Endothelial cell of umbilical vein (primary cell): ENCODE measurements around the gene PML. TPM values are rescaled to one million over a fixed set of nuclear protein-coding genes. Genes with fewer than 3 reads are reported as not detected.

ENCODE experiments used
- BruUV-seq: library from RNA; stranded (reverse); fragments of 400-500 nt; replicated peaks from 2 replicates; lab custom pipeline; 2021; lab: Mats Ljungman, UMichigan
- CTCF ChIA-PET: fragments of 300-600, 350-600 bp; sonication (Branson Sonifier 250); formaldehyde crosslinking; loops from one replicate; lab custom pipeline; 2021; ENCODE audit warnings: antibody characterized with exemption, inconsistent platforms; lab: Charles Lee
- POLR2A ChIA-PET: fragments of 300-600, 350-600 bp; sonication (Branson Sonifier 250); formaldehyde crosslinking; loops from one replicate; lab custom pipeline; 2021; ENCODE audit warnings: antibody characterized with exemption, inconsistent platforms; lab: Charles Lee
- DNase-seq: peaks from one replicate; pipeline ENCODE4 v3.0.0-alpha.2; 2011; ENCODE audit warnings: low read depth, low spot score
- FAIRE-seq: peaks from 2 replicates; lab custom pipeline; 2011; peaks lifted over from hg19 to GRCh38; lab: Jason Lieb, UNC
- H2AFZ ChIP-seq: 2 replicates; pipeline ENCODE4 v1.6.0; 2012; ENCODE audit warnings: low read depth, low read length, control low read depth, inconsistent platforms
- H3K27ac ChIP-seq: 2 replicates; pipeline ENCODE4 v1.5.1; 2011; ENCODE audit warnings: low read depth, mild to moderate bottlenecking, control low read depth, low read length, moderate library complexity; ENCODE audit not compliant: insufficient read depth
- H3K27me3 ChIP-seq, 2 experiments: 2 replicates each; pipeline versions ENCODE4 v1.6.0 to v1.6.1; 2011; ENCODE audit warnings: low read length in 2 of 2, mixed read lengths in 1 of 2; ENCODE audit not compliant: control insufficient read depth in 2 of 2, insufficient read depth in 2 of 2
- H3K36me3 ChIP-seq, 2 experiments: 2 replicates in 1 of 2; 3 replicates in 1 of 2; pipeline ENCODE4 v1.5.1; 2011; ENCODE audit warnings: low read length in 2 of 2, mild to moderate bottlenecking in 1 of 2, moderate library complexity in 1 of 2; ENCODE audit not compliant: control insufficient read depth in 2 of 2, insufficient read depth in 2 of 2; ENCODE audit errors: extremely low read depth in 1 of 2
- H3K4me1 ChIP-seq: 3 replicates; pipeline ENCODE4 v1.5.1; 2011; ENCODE audit warnings: mild to moderate bottlenecking, low read length; ENCODE audit not compliant: control insufficient read depth, insufficient read depth; ENCODE audit errors: extremely low read depth
- H3K4me2 ChIP-seq: 2 replicates; pipeline ENCODE4 v1.6.1; 2011; ENCODE audit warnings: low read length, control low read depth, mixed read lengths; ENCODE audit not compliant: insufficient read depth
- H3K4me3 ChIP-seq, 3 experiments: fragments of 200-600 bp in 1 of 3; sonication (generic), shearing (Covaris generic) in 1 of 3; replicated peaks in 1 of 3; 2 replicates each; pipeline ENCODE4 v1.5.1; 2011 to 2016; ENCODE audit warnings: control low read depth in 3 of 3, low read length in 3 of 3, mild to moderate bottlenecking in 2 of 3, inconsistent platforms in 1 of 3, low read depth in 1 of 3, moderate library complexity in 1 of 3; ENCODE audit not compliant: insufficient read depth in 1 of 3
- H3K79me2 ChIP-seq: 2 replicates; pipeline ENCODE4 v1.6.0; 2012; ENCODE audit warnings: low read length, inconsistent platforms; ENCODE audit not compliant: control insufficient read depth, insufficient read depth
- H3K9ac ChIP-seq: replicated peaks from 2 replicates; pipeline ENCODE3; 2011; ENCODE audit warnings: low read length, control low read depth; ENCODE audit not compliant: insufficient read depth; ENCODE audit errors: extremely low read depth
- H3K9me1 ChIP-seq: replicated peaks from 3 replicates; pipeline ENCODE4 v1.6.0; 2011; ENCODE audit warnings: mild to moderate bottlenecking, low read length; ENCODE audit not compliant: control insufficient read depth, insufficient read depth; ENCODE audit errors: extremely low read depth
- H3K9me3 ChIP-seq: replicated peaks from 2 replicates; pipeline ENCODE4 v1.5.1; 2012; ENCODE audit warnings: low read length, inconsistent platforms; ENCODE audit not compliant: control insufficient read depth, insufficient read depth
- H4K20me1 ChIP-seq: replicated peaks from 2 replicates; pipeline ENCODE3; 2011; ENCODE audit warnings: mild to moderate bottlenecking, low read length; ENCODE audit not compliant: control insufficient read depth, insufficient read depth; ENCODE audit errors: extremely low read depth
- EZH2 ChIP-seq: IDR thresholded peaks from 2 replicates; pipeline ENCODE4 v1.6.1; 2012; ENCODE audit warnings: borderline replicate concordance, low read depth, mild to moderate bottlenecking, moderate library complexity, low read length, inconsistent platforms; ENCODE audit not compliant: severe bottlenecking
- FOS ChIP-seq: IDR thresholded peaks from 2 replicates; pipeline ENCODE4 v1.6.1; 2011; ENCODE audit warnings: mild to moderate bottlenecking, low read length, moderate library complexity, borderline replicate concordance; ENCODE audit not compliant: insufficient read depth
- GATA2 ChIP-seq: IDR thresholded peaks from 2 replicates; pipeline ENCODE4 v1.7.0; 2011; ENCODE audit warnings: low read depth, mild to moderate bottlenecking, moderate library complexity, mixed read lengths, low read length; ENCODE audit not compliant: insufficient read length, insufficient read depth
- JUN ChIP-seq: IDR thresholded peaks from 2 replicates; pipeline ENCODE4 v1.6.1; 2011; ENCODE audit warnings: borderline replicate concordance, low read depth; ENCODE audit not compliant: insufficient read length, insufficient read depth
- MYC ChIP-seq: IDR thresholded peaks from one replicate; pipeline ENCODE4 v1.6.1; 2011; ENCODE audit warnings: mild to moderate bottlenecking, low read depth, low read length
- POLR2A ChIP-seq: IDR thresholded peaks from 2 replicates; pipeline ENCODE4 v1.6.1; 2012; ENCODE audit warnings: low read depth, mild to moderate bottlenecking, control low read depth, low read length
- POLR2AphosphoS5 ChIP-seq: IDR thresholded peaks from 2 replicates; pipeline ENCODE4 v1.6.1; 2012; ENCODE audit warnings: low read depth, mild to moderate bottlenecking, control low read depth, low read length, moderate library complexity; ENCODE audit not compliant: insufficient read depth
- dilution Hi-C: fragments of 300-500 bp; cut with MboI; formaldehyde crosslinking; loops from one replicate; pipeline ENCODE4 v1.15.0; 2019; ENCODE audit warnings: low sequenced_read_pairs; ENCODE audit not compliant: extremely low pct_ligation_motif_present
- intact Hi-C: fragments of 100-400 bp; cut with micrococcal nuclease; formaldehyde crosslinking; loops from one replicate; pipeline ENCODE4 v1.10.0; 2022
- polyA plus RNA-seq, 4 experiments: library from polyadenylated mRNA; depleted of rRNA in 3 of 4; stranded (reverse) in 3 of 4; unstranded in 1 of 4; fragments of >200 nt; gene quantifications; 2 replicates each; pipeline versions ENCODE4 v1.2.1 to v1.2.3, GENCODE V29; 2011 to 2012; ENCODE audit warnings: missing spikeins in 1 of 4
- total RNA-seq: library from RNA; stranded (reverse); gene quantifications from 2 replicates; pipeline ENCODE4 v1.2.3, GENCODE V29; 2021
- TF ChIP-seq, protein P1 (sequence below): IDR thresholded peaks from 2 replicates; pipeline ENCODE4 v1.6.1; 2011; ENCODE audit not compliant: insufficient read depth, insufficient read length
- TF ChIP-seq, protein P2 (sequence below), 2 donors: IDR thresholded peaks; 1 replicate in 1 of 2; 2 replicates in 1 of 2; pipeline ENCODE4 v1.5.1; 2011; ENCODE audit warnings: low read length in 2 of 2, mild to moderate bottlenecking in 2 of 2, moderate library complexity in 2 of 2, control low read depth in 1 of 2, inconsistent platforms in 1 of 2, low read depth in 1 of 2; ENCODE audit not compliant: insufficient read depth in 1 of 2; ENCODE audit errors: extremely low read depth in 1 of 2

Gene PML
- total and polyA plus RNA-seq, 2 donors (not counting 3 experiments of a cell fraction or from before 2014, with no cell fraction given): 30.4 to 79.6 TPM

DNA sequence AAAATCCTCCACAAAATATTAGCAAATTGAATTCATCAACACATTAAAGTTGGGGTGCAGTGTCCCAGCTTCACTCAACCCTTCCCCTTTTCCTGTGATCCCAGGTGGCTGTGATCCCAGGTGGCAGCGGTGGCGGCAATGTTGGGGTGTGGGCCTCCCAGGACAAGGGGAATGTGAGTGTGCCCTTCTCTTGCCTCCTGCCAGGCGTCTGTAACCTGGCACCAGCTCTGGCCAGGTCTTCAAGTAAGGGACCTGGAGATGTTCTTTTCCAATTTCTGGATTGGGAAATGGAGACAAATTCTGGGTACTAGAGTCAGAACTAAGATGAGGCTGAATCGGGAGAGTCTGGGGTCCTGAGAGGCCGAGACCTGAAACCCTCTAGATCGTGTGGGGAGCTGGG is 67.7 kb downstream of the PML start:
- POLR2A ChIA-PET: no interaction called here
- Histone ChIP-seq H3K79me2 (no peaks in the 10 kb centered on the region), H3K4me3 (no peak overlapping the region)

More for the DNA sequence above, 67.7 kb downstream of the PML start:
- no peak for FAIRE-seq
- Histone ChIP-seq H3K9me3 (no peaks in the 10 kb centered on the region), H4K20me1 (no peaks in the 10 kb centered on the region), H3K9me1 (no peaks in the 10 kb centered on the region), H3K4me2 (no peak overlapping the region), H3K9ac (no peak overlapping the region), H3K36me3 (no peaks in the 10 kb centered on the region), H2AFZ (no peak overlapping the region), H3K4me1 (no peaks in the 10 kb centered on the region), H3K27me3 (peaks cover 7 to 16% of the 10 kb centered on the region in 2 experiments), H3K27ac (no peak overlapping the region)
- TF ChIP-seq FOS (no peak), MYC (no peak), POLR2AphosphoS5 (no peak), EZH2 (no peak), GATA2 (no peak), JUN (no peak), POLR2A (no peak)
- TF ChIP-seq, protein P1, sequence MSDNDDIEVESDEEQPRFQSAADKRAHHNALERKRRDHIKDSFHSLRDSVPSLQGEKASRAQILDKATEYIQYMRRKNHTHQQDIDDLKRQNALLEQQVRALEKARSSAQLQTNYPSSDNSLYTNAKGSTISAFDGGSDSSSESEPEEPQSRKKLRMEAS: no peak
- TF ChIP-seq, protein P2, sequence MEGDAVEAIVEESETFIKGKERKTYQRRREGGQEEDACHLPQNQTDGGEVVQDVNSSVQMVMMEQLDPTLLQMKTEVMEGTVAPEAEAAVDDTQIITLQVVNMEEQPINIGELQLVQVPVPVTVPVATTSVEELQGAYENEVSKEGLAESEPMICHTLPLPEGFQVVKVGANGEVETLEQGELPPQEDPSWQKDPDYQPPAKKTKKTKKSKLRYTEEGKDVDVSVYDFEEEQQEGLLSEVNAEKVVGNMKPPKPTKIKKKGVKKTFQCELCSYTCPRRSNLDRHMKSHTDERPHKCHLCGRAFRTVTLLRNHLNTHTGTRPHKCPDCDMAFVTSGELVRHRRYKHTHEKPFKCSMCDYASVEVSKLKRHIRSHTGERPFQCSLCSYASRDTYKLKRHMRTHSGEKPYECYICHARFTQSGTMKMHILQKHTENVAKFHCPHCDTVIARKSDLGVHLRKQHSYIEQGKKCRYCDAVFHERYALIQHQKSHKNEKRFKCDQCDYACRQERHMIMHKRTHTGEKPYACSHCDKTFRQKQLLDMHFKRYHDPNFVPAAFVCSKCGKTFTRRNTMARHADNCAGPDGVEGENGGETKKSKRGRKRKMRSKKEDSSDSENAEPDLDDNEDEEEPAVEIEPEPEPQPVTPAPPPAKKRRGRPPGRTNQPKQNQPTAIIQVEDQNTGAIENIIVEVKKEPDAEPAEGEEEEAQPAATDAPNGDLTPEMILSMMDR (IDR thresholded peaks at IDR 0.05; ENCODE audit: extremely low read depth in 1 of 2, insufficient read depth in 1 of 2, low read depth in 1 of 2, low read length in 2 of 2): no peak
- CTCF ChIA-PET: no interaction called here
- no peak for DNase-seq
- dilution Hi-C loops (no loop called here), intact Hi-C loops (no loop called here)
- no TSS peak for BruUV-seq
